Keratinocyte (primary cell): ENCODE results near the gene SPDYE3.

ENCODE experiments used
- CTCF ChIP-seq, 3 experiments: IDR thresholded peaks in 1 of 3; conservative IDR thresholded peaks in 1 of 3; optimal IDR thresholded peaks in 1 of 3; 2 replicates in 2 of 3; 3 replicates in 1 of 3; pipeline versions ENCODE3 to v1.5.1; 2011; ENCODE audit warnings: low read length in 3 of 3, mild to moderate bottlenecking in 3 of 3, moderate library complexity in 2 of 3, control low read depth in 1 of 3, inconsistent platforms in 1 of 3; ENCODE audit not compliant: insufficient read depth in 2 of 3; ENCODE audit errors: extremely low read depth in 1 of 3
- EZH2 ChIP-seq: IDR thresholded peaks from one replicate; pipeline ENCODE4 v1.6.1; 2012; ENCODE audit warnings: inconsistent platforms, mild to moderate bottlenecking, low read length, moderate library complexity

GRCh38 chr7:100351657-100352058 lies 44.2 kb downstream of the SPDYE3 start:
- TF ChIP-seq CTCF (optimal IDR thresholded peaks at IDR 0.05 in 1 of 3, IDR thresholded peaks at IDR 0.05 in 1 of 3, conservative IDR thresholded peaks at IDR 0.05 in 1 of 3; ENCODE audit: extremely low read depth in 1 of 3, insufficient read depth in 2 of 3, low read length in 3 of 3) (no peak), EZH2 (no peak)
